Heart right ventricle (tissue), 16 donors: ENCODE results near the gene CLEC16A. TPM values are rescaled to one million over a fixed set of nuclear protein-coding genes. Genes with fewer than 3 reads are reported as not detected.

ENCODE experiments used
- ATAC-seq, 8 donors: fragments of 200-7000 bp; cut with Tn5 transposase; one replicate each; pipeline ENCODE4 v1.9.1; 2020; ENCODE audit warnings: mild to moderate bottlenecking in 8 of 8, moderate library complexity in 8 of 8, moderate number of reproducible peaks in 1 of 8
- DNase-seq, 2 donors: peaks; one replicate each; pipeline ENCODE4 v3.0.0-alpha.2; 2020
- H3K27ac ChIP-seq, 10 donors: fragments of 200-600 bp; sonication (generic) in 2 of 10; one replicate each; pipeline versions ENCODE4 v1.5.0 to v1.8.0; 2020 to 2022; ENCODE audit warnings: mild to moderate bottlenecking in 3 of 10
- H3K27me3 ChIP-seq, 7 donors: fragments of 200-600 bp; one replicate each; pipeline ENCODE4 v1.8.0; 2021 to 2022; ENCODE audit warnings: mild to moderate bottlenecking in 2 of 7
- H3K36me3 ChIP-seq, 9 donors: fragments of 200-600 bp; sonication (generic) in 1 of 9; one replicate each; pipeline versions ENCODE4 v1.5.0 to v1.8.0; 2020 to 2022; ENCODE audit warnings: mild to moderate bottlenecking in 2 of 9
- H3K4me1 ChIP-seq, 9 donors: fragments of 200-600 bp; sonication (generic) in 1 of 9; one replicate each; pipeline versions ENCODE4 v1.5.0 to v1.8.0; 2020 to 2022; ENCODE audit warnings: mild to moderate bottlenecking in 4 of 9
- H3K4me3 ChIP-seq, 10 donors: fragments of 200-600 bp; sonication (generic) in 2 of 10; one replicate each; pipeline versions ENCODE4 v1.5.0 to v1.8.0; 2020 to 2022; ENCODE audit warnings: mild to moderate bottlenecking in 7 of 10, moderate library complexity in 2 of 10
- H3K9me3 ChIP-seq, 11 donors: fragments of 200-600 bp in 10 of 11; sonication (generic) in 2 of 11; one replicate each; pipeline versions ENCODE4 v1.5.0 to v1.8.0; 2013 to 2022; ENCODE audit warnings: mild to moderate bottlenecking in 2 of 11, control low read depth in 1 of 11, moderate library complexity in 1 of 11
- CTCF ChIP-seq, 9 donors: fragments of 200-600 bp; sonication (generic) in 2 of 9; IDR thresholded peaks; one replicate each; pipeline versions ENCODE4 v1.5.0 to v1.8.0; 2021 to 2022; ENCODE audit warnings: antibody characterized with exemption in 9 of 9, mild to moderate bottlenecking in 5 of 9, moderate library complexity in 1 of 9
- WGBS, 2 donors: extraction: QIAGEN DNeasy Blood & Tissue Kit; methylation state at CpG; one replicate each; pipeline ENCODE4 v1.1.7; 2013; ENCODE audit warnings: inconsistent platforms in 1 of 2; 5-methylcytosine and 5-hydroxymethylcytosine counted together
- intact Hi-C, 10 donors: fragments of 100-400 bp; cut with DNase I; formaldehyde crosslinking; loops; one replicate each; pipeline versions ENCODE4 v1.11.1 to v1.14.2; 2022
- polyA plus RNA-seq, 2 donors: library from polyadenylated mRNA; stranded (reverse); fragments of 200-250 nt; gene quantifications; one replicate each; pipeline ENCODE4 v1.2.3, GENCODE V29; 2013
- total RNA-seq, 10 donors: library from RNA; stranded (reverse); fragmentation: NEBNext Ultra II Directional in 3 of 10; extraction: Animal tissue kit (Norgen Biotek cat#: 25700) in 3 of 10; gene quantifications; one replicate each; pipeline versions ENCODE4 v1.2.1 to v1.2.4, GENCODE V29; 2021 to 2023
- donor health status: Arrhythmogenic right ventricular cardiomyopathy.
- donor health status: ischemic (EF 13 %, LVEDD 7.1; RV severe dilation, severe dysfunction).
- donor health status: healthy with polysubstance abuse.
- donor health status: DM: no; HTN: yes; CAD: no.
- donor health status: DM: no; HTN: no; CAD: no.
- donor health status: ischemic (EF 25% LVEDD 6.9; RV normal size, moderate dysfunction).
- donor health status: ischemic (EF 25% LVEDD 5.7; RV mildly dilated, moderate dysfunction).
- donor health status: healthy.
- donor health status: DM: yes; HTN: yes; CAD: no.
- donor health status: Ischemic cardiomyopathy.
- donor health status: ischemic (EF 35%, LVEDD 5.7; RV mildly dilated, moderate dysfunction).
- donor health status: nonischemic (EF 11% LVEDD 7.7; RV severe dilation, severe dysfunction).
- donor health status: DM: yes; HTN: yes; CAD: no.
- donor health status: PGD.
- donor health status: ischemic (EF 29% LVEDD 5.4; RV normal size, mild dysfunction).
- donor health status: nonischemic (EF 23%, LVEDD 6.1; RV moderate dilation, normal function).

CLEC16A gene
- total and polyA plus RNA-seq, 12 donors, result 12.1 to 30.8 (median 23.0) TPM

- intact Hi-C loops, result loop anchor here in 1 of 10 donors (10.0 kb wide), 1 partner anchor 606 kb away; no protein-coding TSS in a partner anchor
- Histone ChIP-seq H3K27me3 (no peaks in the 10 kb centered on the region), H3K27ac (no peak overlapping the region), H3K4me1 (peaks cover 17 to 66% (median 60%) of the 10 kb centered on the region in 9 donors), H3K4me3 (no peak overlapping the region), H3K36me3 (peaks cover 0 to 72% (median 8%) of the 10 kb centered on the region in 9 donors), H3K9me3 (no peaks in the 10 kb centered on the region)
- TF ChIP-seq CTCF (IDR thresholded peaks at IDR 0.05), result no peak
- DNase-seq (no peak), ATAC-seq (no peak)
- 53 to 57% methylated on average over 7 of the region's 7 CpGs for WGBS, 2 donors
Observed at GRCh38 chr16:10931134-10931533, 13.2 kb upstream of the CLEC16A start.

DNA sequence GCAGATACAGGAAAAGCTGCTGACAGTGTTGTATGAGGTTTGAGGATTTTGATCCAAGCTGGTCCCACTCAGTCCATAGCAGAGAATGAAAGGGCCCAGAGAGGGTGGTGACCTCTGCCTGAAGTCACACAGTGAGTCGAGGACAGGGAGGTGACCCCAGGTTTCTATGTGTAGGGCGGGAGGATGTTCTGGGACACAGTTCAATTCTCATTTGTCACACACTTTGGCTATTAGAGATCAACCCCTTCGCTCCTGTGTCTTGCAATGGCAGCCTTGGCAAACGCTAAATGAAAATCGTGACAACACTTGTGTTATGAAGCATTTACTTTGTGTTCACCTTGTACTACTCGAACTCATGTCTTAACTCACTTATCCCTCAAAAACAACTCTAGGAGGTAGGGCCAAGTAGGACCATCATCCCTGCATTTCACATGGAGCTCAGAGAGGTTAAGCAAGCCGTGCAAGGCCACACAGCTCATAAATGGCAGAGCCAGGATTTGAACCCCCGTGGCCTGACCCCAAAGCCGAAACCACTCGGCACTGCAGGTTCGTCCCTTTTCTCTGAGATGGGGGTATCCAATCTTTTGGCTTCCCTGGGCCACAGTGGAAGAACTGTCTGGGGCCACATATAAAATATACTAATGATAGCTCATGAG is 12.3 kb upstream of the CLEC16A start:
- ATAC-seq (no peak), DNase-seq (no peak)
- intact Hi-C loops, result loop anchor here in 1 of 10 donors (10.0 kb wide), 1 partner anchor 607 kb away; no protein-coding TSS in a partner anchor
- 95 to 96% methylated on average over 11 of the region's 11 CpGs for WGBS, 2 donors
- no peak overlapping the region for H3K4me3 ChIP-seq
- H3K36me3 ChIP-seq, result peaks cover 0 to 67% (median 8%) of the 10 kb centered on the region in 9 donors
- no peaks in the 10 kb centered on the region for H3K27me3 ChIP-seq
- peaks cover 23 to 76% (median 70%) of the 10 kb centered on the region in 9 donors for H3K4me1 ChIP-seq
- peak overlapping the region in 1 of 10 donors; percentile 58 for H3K27ac ChIP-seq
- TF ChIP-seq CTCF (IDR thresholded peaks at IDR 0.05), result no peak
- no peaks in the 10 kb centered on the region for H3K9me3 ChIP-seq

GRCh38 chr16:10932959-10933710 is 11.2 kb upstream of the CLEC16A start:
- no peak overlapping the region for H3K4me3 ChIP-seq
- H3K27ac ChIP-seq, result peak overlapping the region in 9 of 10 donors; percentile 21 to 58 (median 27)
- TF ChIP-seq CTCF (IDR thresholded peaks at IDR 0.05), result no peak
- ATAC-seq (peak in 2 of 8 donors; percentile 13 to 14), DNase-seq (no peak)
- 77 to 79% methylated on average over 11 of the region's 11 CpGs for WGBS, 2 donors
- no peaks in the 10 kb centered on the region for H3K27me3 ChIP-seq
- H3K36me3 ChIP-seq, result peaks cover 0 to 57% (median 8%) of the 10 kb centered on the region in 9 donors
- intact Hi-C loops, result loop anchor here in 1 of 10 donors (10.0 kb wide), 1 partner anchor 608 kb away; no protein-coding TSS in a partner anchor
- peaks cover 31 to 86% (median 80%) of the 10 kb centered on the region in 9 donors for H3K4me1 ChIP-seq
- H3K9me3 ChIP-seq, result no peaks in the 10 kb centered on the region

DNA sequence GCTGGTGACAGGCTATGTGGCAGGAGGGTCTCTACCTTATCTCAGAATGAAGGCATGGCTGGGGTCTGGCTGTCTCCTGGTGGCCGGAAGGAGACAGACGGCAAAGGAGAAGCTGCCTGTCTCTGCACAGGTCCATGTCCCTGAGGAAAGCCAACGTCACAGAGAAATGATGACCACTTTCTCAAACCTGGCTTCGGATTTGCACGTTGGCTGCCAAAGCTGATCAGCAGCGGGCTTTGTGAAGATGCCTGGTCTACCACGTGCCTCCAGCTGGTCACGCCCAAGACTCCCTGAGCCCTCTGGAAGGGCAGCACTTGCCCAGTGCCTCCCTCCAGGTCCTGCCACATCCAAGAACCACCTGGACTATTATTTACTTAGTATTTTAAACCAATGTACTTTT is 10.5 kb upstream of the CLEC16A start:
- DNase-seq, result no peak
- Histone ChIP-seq H3K4me3 (no peak overlapping the region), H3K27ac (peak overlapping the region in 8 of 10 donors; percentile 9 to 58 (median 32)), H3K9me3 (no peaks in the 10 kb centered on the region), H3K36me3 (peaks cover 0 to 50% (median 8%) of the 10 kb centered on the region in 9 donors), H3K27me3 (no peaks in the 10 kb centered on the region), H3K4me1 (peaks cover 37 to 94% (median 87%) of the 10 kb centered on the region in 9 donors)
- 57 to 61% methylated on average over 8 of the region's 8 CpGs for WGBS, 2 donors
- no peak for TF ChIP-seq CTCF (IDR thresholded peaks at IDR 0.05)
- ATAC-seq, result no peak
- intact Hi-C loops, result loop anchor here in 1 of 10 donors (10.0 kb wide), 1 partner anchor 609 kb away; no protein-coding TSS in a partner anchor
